Ovary (tissue), 9 donors: ENCODE results near the gene TTC39B. TPM values are rescaled to one million over a fixed set of nuclear protein-coding genes. Genes with fewer than 3 reads are reported as not detected.

ENCODE experiments used
- DNase-seq, 5 donors: peaks; one replicate each; pipeline ENCODE4 v3.0.0-alpha.2; 2019 to 2020
- H3K27ac ChIP-seq, 2 donors: fragments of 200-600 bp; one replicate each; pipeline versions ENCODE4 v1.5.1 to v1.8.0; 2019 to 2022
- H3K27me3 ChIP-seq: fragments of 200-600 bp; one replicate; pipeline ENCODE4 v1.8.0; 2022
- H3K36me3 ChIP-seq: fragments of 200-600 bp; sonication (generic); one replicate; pipeline ENCODE4 v1.5.1; 2019
- H3K4me1 ChIP-seq: one replicate; pipeline ENCODE4 v1.8.1; 2013; ENCODE audit warnings: mild to moderate bottlenecking, moderate library complexity; ENCODE audit not compliant: insufficient read depth
- H3K4me3 ChIP-seq: fragments of 200-600 bp; sonication (generic); one replicate; pipeline ENCODE4 v1.5.1; 2017
- H3K9me3 ChIP-seq, 2 donors: fragments of 200-600 bp in 1 of 2; sonication (generic) in 1 of 2; one replicate each; pipeline versions ENCODE4 v1.5.1 to v1.8.1; 2013 to 2019; ENCODE audit warnings: mild to moderate bottlenecking in 1 of 2, moderate library complexity in 1 of 2
- EP300 ChIP-seq: sonication (generic); formaldehyde crosslinking; IDR thresholded peaks from one replicate; pipeline ENCODE4 v1.6.1; 2017; ENCODE audit warnings: antibody characterized with exemption
- POLR2A ChIP-seq: fragments of 450-650 bp; IDR thresholded peaks from one replicate; pipeline ENCODE4 v1.6.1; 2017; ENCODE audit warnings: antibody characterized with exemption, mild to moderate bottlenecking, moderate library complexity
- WGBS, 3 donors: extraction: QIAGEN DNeasy Blood & Tissue Kit in 1 of 3; methylation state at CpG; one replicate each; pipeline versions ENCODE4 v1.1.5 to v1.1.7; 2013 to 2017; 5-methylcytosine and 5-hydroxymethylcytosine counted together
- intact Hi-C, 4 donors: fragments of 100-400 bp; cut with DNase I; formaldehyde crosslinking; loops; one replicate each; pipeline versions ENCODE4 v1.11.0 to v1.15.1; 2022 to 2023
- polyA plus RNA-seq, 2 donors: library from polyadenylated mRNA; stranded (reverse); fragments of 200-250 nt in 1 of 2; fragments of 350-450 nt in 1 of 2; fragmentation: Illumina TruSeq in 1 of 2; extraction: RNeasy Lipid Tissue Mini Kit (QIAGEN cat#74804) in 1 of 2; gene quantifications; one replicate each; pipeline ENCODE4 v1.2.3, GENCODE V29; 2013 to 2014
- total RNA-seq, 7 donors: library from RNA; depleted of rRNA in 2 of 7; stranded (reverse); fragments of >200 nt in 2 of 7; fragmentation: NEBNext Ultra II Directional in 3 of 7; extraction: Animal tissue kit (Norgen Biotek cat#: 25700) in 3 of 7; gene quantifications; one replicate each; pipeline versions ENCODE4 v1.1.0 to v1.2.4, GENCODE V29; 2016 to 2023
- TF ChIP-seq, protein P1 (sequence below), 3 donors: fragments of 450-650 bp in 2 of 3; fragments of 200-600 bp in 1 of 3; IDR thresholded peaks; one replicate each; pipeline versions ENCODE4 v1.5.1 to v1.8.0; 2016 to 2022; ENCODE audit warnings: antibody characterized with exemption in 3 of 3, mild to moderate bottlenecking in 1 of 3
- donor health status: DM: no; HTN: no; CAD: no; lungs with moderate emphysema.
- donor health status: DM: no; HTN: no; CAD: no.
- donor health status: Bipolar disorder and iron deficiency.
- donor health status: DM: yes; HTN: yes; CAD: no.
- donor health status: DM: no; HTN: no; CAD: no.
- donor health status: DM: yes; HTN: yes; CAD: no.

Gene TTC39B
- total and polyA plus RNA-seq, 9 donors: 2.9 to 26.0 (median 11.0) TPM

GRCh38 chr9:15305470-15305869, 1.5 kb downstream of the TTC39B start:
- peak overlapping the region; percentile 84 for H3K4me3 ChIP-seq
- H3K36me3 ChIP-seq: no peaks in the 10 kb centered on the region
- WGBS, 3 donors: 83 to 85% (median 84%) methylated on average over 4 of the region's 4 CpGs
- H3K9me3 ChIP-seq: no peaks in the 10 kb centered on the region
- TF ChIP-seq POLR2A (no peak), EP300 (no peak)
- TF ChIP-seq, protein P1, sequence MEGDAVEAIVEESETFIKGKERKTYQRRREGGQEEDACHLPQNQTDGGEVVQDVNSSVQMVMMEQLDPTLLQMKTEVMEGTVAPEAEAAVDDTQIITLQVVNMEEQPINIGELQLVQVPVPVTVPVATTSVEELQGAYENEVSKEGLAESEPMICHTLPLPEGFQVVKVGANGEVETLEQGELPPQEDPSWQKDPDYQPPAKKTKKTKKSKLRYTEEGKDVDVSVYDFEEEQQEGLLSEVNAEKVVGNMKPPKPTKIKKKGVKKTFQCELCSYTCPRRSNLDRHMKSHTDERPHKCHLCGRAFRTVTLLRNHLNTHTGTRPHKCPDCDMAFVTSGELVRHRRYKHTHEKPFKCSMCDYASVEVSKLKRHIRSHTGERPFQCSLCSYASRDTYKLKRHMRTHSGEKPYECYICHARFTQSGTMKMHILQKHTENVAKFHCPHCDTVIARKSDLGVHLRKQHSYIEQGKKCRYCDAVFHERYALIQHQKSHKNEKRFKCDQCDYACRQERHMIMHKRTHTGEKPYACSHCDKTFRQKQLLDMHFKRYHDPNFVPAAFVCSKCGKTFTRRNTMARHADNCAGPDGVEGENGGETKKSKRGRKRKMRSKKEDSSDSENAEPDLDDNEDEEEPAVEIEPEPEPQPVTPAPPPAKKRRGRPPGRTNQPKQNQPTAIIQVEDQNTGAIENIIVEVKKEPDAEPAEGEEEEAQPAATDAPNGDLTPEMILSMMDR (IDR thresholded peaks at IDR 0.05): no peak
- H3K27me3 ChIP-seq: no peaks in the 10 kb centered on the region
- intact Hi-C loops: loop anchor here in 2 of 4 donors (10.0 kb wide), 2 partner anchors 69 to 91 kb away; no protein-coding TSS in a partner anchor
- H3K27ac ChIP-seq: peak overlapping the region in 1 of 2 donors; percentile 79
- DNase-seq: no peak
- H3K4me1 ChIP-seq: no peaks in the 10 kb centered on the region

DNA sequence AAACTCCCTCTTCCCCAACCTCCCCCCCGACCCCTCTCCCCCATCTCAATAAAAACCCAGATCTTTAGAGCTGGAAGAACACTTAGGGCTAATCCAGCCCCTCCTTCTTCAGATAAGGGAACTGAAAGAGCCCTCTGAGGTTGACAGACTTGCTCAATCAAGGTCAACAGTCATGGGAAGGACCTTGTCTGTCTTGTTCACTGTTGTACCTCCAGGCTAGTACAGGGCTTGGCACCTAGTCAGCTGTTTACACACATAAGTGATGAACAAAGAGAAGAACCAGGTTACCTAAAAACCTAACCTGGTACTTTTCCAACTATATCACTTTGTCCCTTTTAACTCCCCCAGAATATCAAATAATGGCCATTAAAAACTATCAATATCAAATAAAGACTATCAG, 2.4 kb downstream of the TTC39B start:
- Histone ChIP-seq H3K9me3 (no peaks in the 10 kb centered on the region), H3K27me3 (no peaks in the 10 kb centered on the region), H3K4me1 (no peaks in the 10 kb centered on the region), H3K4me3 (no peak overlapping the region), H3K27ac (no peak overlapping the region), H3K36me3 (no peaks in the 10 kb centered on the region)
- intact Hi-C loops: loop anchor here in 2 of 4 donors (10.0 kb wide), 2 partner anchors 70 to 90 kb away; no protein-coding TSS in a partner anchor
- 96 to 97% (median 96%) methylated on average over 1 of the region's 1 CpG for WGBS, 3 donors
- DNase-seq: no peak
- TF ChIP-seq, protein P1 (IDR thresholded peaks at IDR 0.05): no peak
- TF ChIP-seq POLR2A: no peak

DNA sequence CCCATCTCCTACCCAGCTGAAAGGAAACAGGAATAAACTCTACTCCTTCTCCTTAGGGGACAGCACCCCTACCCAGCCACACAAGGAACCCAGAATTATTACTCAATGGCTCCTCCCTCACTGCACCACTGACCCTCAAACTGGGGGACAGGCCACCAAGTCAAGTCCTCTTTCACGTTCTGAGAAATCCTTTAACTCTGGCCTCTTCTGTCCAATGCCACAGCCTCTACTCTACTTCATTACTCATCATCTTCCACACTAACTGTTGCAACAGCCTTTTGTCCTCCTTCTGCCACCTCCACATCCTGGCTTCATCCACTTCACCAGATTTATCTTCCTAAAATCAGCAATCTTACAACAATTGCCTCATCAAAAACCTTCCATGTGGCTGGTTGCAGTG, 6.8 kb downstream of the TTC39B start:
- no peaks in the 10 kb centered on the region for H3K36me3 ChIP-seq
- WGBS, 3 donors: 83 to 85% (median 84%) methylated on average over 1 of the region's 1 CpG
- H3K27me3 ChIP-seq: no peaks in the 10 kb centered on the region
- intact Hi-C loops: loop anchor here in 2 of 4 donors (10.0 kb wide), 2 partner anchors 75 to 85 kb away; no protein-coding TSS in a partner anchor
- no peak for TF ChIP-seq POLR2A
- no peak for TF ChIP-seq EP300
- TF ChIP-seq, protein P1 (IDR thresholded peaks at IDR 0.05): no peak
- H3K4me3 ChIP-seq: no peak overlapping the region
- no peaks in the 10 kb centered on the region for H3K9me3 ChIP-seq
- peaks cover 7% of the 10 kb centered on the region for H3K4me1 ChIP-seq
- DNase-seq: no peak
- H3K27ac ChIP-seq: no peak overlapping the region

DNA sequence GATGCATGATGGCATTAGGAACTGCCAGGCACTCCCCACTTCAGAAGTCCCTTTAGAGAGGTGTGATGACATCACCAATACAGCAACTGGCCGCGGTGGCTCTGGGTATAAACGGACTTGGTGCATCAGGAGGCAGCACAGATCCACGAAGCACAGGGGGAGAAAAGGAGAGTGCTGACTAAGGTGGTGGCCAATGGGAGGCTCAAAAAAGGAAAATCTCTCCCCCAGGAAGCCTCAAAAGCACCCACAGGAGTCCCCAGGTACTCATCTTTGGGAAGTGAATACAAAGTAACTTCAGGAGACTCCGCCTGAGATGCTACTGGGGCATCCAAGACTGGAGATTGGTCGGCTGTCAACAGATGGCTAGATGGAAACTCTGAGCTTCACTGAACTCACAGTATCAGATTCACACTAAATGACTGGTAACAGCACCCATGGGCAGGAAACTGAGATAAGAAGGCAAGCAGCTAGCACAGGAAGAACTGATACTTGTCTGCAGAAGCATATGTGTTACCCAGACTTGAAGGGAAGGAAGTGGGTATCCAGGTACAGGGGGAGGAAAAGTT, 7.6 kb downstream of the TTC39B start:
- intact Hi-C loops: no loop called here
- no peak for DNase-seq
- Histone ChIP-seq H3K36me3 (no peaks in the 10 kb centered on the region), H3K27me3 (no peaks in the 10 kb centered on the region), H3K4me3 (no peak overlapping the region), H3K27ac (no peak overlapping the region), H3K4me1 (peaks cover 8% of the 10 kb centered on the region), H3K9me3 (no peaks in the 10 kb centered on the region)
- TF ChIP-seq, protein P1 (IDR thresholded peaks at IDR 0.05): no peak
- no peak for TF ChIP-seq EP300
- WGBS, 3 donors: 94 to 96% (median 95%) methylated on average over 6 of the region's 6 CpGs
